Loucy (cell line): ENCODE measurements around the gene CARD6.
"Not testable (repeated sequence)": the region's sequence is repeated elsewhere in the genome, so short reads cannot be mapped to it uniquely, and the experiment has no call there.

Source experiments
- H2AFZ ChIP-seq: fragments of 200-600 bp; sonication (generic); 2 replicates; pipeline ENCODE4 v1.6.0; 2016; ENCODE audit warnings: antibody characterized with exemption, mild to moderate bottlenecking, low read length, moderate library complexity
- H3F3A ChIP-seq: fragments of 200-600 bp; 2 replicates; pipeline ENCODE4 v1.6.0; 2016; ENCODE audit warnings: antibody characterized with exemption, low read depth, mild to moderate bottlenecking
- H3K27me3 ChIP-seq: fragments of 200-600 bp; sonication (generic); 2 replicates; pipeline ENCODE4 v1.6.1; 2014; ENCODE audit warnings: low read length, mild to moderate bottlenecking; ENCODE audit not compliant: insufficient read depth, poor library complexity, severe bottlenecking
- H3K36me3 ChIP-seq: fragments of 200-600 bp; sonication (generic); 2 replicates; pipeline ENCODE4 v1.6.1; 2016; ENCODE audit warnings: low read length; ENCODE audit not compliant: insufficient read depth
- H3K4me1 ChIP-seq: fragments of 200-600 bp; sonication (generic); 2 replicates; pipeline ENCODE4 v1.5.1; 2014; ENCODE audit warnings: low read length, mild to moderate bottlenecking; ENCODE audit not compliant: insufficient read depth, poor library complexity, severe bottlenecking
- H3K4me2 ChIP-seq: fragments of 200-600 bp; sonication (generic); 2 replicates; pipeline ENCODE4 v1.6.0; 2014; ENCODE audit warnings: antibody characterized with exemption, low read length, low read depth, mild to moderate bottlenecking; ENCODE audit not compliant: poor library complexity, severe bottlenecking
- H3K4me3 ChIP-seq: fragments of 200-600 bp; sonication (generic); 2 replicates; pipeline ENCODE4 v1.5.1; 2014; ENCODE audit warnings: low read length, mild to moderate bottlenecking, mixed read lengths; ENCODE audit not compliant: poor library complexity, severe bottlenecking
- H3K79me2 ChIP-seq: fragments of 200-600 bp; sonication (generic); 2 replicates; pipeline ENCODE4 v1.6.1; 2014; ENCODE audit warnings: low read length; ENCODE audit not compliant: insufficient read depth
- H3K9ac ChIP-seq: fragments of 200-600 bp; sonication (generic); 2 replicates; pipeline ENCODE4 v1.6.0; 2014; ENCODE audit warnings: mild to moderate bottlenecking, low read depth, low read length, moderate library complexity; ENCODE audit not compliant: poor library complexity, severe bottlenecking
- H3K9me2 ChIP-seq: fragments of 200-600 bp; sonication (generic); replicated peaks from 2 replicates; pipeline ENCODE4 v1.6.1; 2016; ENCODE audit warnings: low read depth, low read length, mixed read lengths
- H3K9me3 ChIP-seq: fragments of 200-600 bp; sonication (generic); 2 replicates; pipeline ENCODE4 v1.6.1; 2014; ENCODE audit warnings: mild to moderate bottlenecking, antibody characterized with exemption, low read length, low read depth; ENCODE audit not compliant: insufficient read depth
- H4K20me1 ChIP-seq: fragments of 200-600 bp; sonication (generic); 2 replicates; pipeline ENCODE4 v1.6.0; 2014; ENCODE audit warnings: antibody characterized with exemption, low read length, mild to moderate bottlenecking; ENCODE audit not compliant: insufficient read depth, poor library complexity, severe bottlenecking
- EZH2phosphoT487 ChIP-seq: fragments of 200-600 bp; IDR thresholded peaks from 2 replicates; pipeline ENCODE4 v1.6.1; 2018; ENCODE audit warnings: antibody characterized with exemption, mild to moderate bottlenecking, moderate library complexity, borderline replicate concordance
- TF ChIP-seq, protein P1 (sequence below): fragments of 200-600 bp; sonication (generic); conservative IDR thresholded peaks from 2 replicates; pipeline ENCODE4 v1.5.1; 2014; ENCODE audit warnings: mild to moderate bottlenecking, antibody characterized with exemption, low read length

CARD6 gene

DNA sequence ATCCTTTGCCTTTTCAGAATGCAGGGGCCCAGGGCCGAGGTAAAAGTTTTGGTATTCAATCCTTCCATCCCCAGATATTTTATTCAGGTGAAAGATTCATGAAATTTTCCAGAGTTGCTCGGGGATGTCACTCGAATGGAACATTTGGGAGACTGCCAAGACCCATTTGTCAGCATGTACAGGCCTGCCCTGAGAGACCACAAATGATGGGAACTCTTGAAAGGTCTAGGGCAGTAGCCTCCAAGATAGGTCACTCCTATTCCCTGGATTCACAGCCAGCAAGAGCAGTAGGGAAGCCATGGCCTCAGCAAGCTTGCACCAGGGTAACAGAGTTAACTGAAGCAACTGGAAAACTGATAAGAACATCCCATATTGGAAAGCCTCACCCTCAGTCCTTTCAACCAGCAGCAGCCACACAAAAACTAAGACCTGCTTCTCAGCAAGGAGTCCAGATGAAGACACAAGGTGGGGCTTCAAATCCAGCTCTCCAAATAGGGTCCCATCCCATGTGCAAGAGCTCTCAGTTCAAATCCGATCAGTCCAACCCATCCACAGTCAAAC lies 12.5 kb downstream of the CARD6 start:
- H3K79me2 ChIP-seq: no peaks in the 10 kb centered on the region
- no peak overlapping the region for H2AFZ ChIP-seq
- H3K27me3 ChIP-seq: no peaks in the 10 kb centered on the region
- no peaks in the 10 kb centered on the region for H4K20me1 ChIP-seq
- H3K36me3 ChIP-seq: no peaks in the 10 kb centered on the region
- no peaks in the 10 kb centered on the region for H3K9me2 ChIP-seq
- TF ChIP-seq EZH2phosphoT487: no peak
- no peaks in the 10 kb centered on the region for H3K4me1 ChIP-seq
- no peak overlapping the region for H3K9ac ChIP-seq
- no peaks in the 10 kb centered on the region for H3K9me3 ChIP-seq
- no peak overlapping the region for H3K4me2 ChIP-seq
- H3F3A ChIP-seq: no peaks in the 10 kb centered on the region
- H3K4me3 ChIP-seq: no peak overlapping the region

DNA sequence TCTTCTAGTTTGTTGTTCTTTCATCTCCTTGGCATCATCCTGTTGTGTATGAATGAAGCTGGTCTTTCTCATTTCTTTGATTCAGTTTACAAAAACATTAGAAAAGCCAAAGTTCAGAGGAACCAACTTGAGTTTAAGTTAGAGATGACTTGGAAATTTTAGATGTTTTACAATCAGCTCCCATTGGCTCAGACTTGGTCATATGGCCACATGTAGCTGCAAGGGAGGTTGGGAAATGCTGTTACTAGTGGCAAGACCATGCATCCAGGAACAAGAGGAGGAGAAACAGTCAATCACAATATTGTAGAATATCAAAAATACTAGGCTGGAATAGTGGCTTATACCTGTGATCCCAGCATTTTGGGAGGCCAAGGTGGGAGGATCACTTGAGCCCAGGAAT lies 19.5 kb downstream of the CARD6 start:
- H3K9ac ChIP-seq: no peak overlapping the region
- H2AFZ ChIP-seq: no peak overlapping the region
- no peaks in the 10 kb centered on the region for H3K27me3 ChIP-seq
- TF ChIP-seq, protein P1, sequence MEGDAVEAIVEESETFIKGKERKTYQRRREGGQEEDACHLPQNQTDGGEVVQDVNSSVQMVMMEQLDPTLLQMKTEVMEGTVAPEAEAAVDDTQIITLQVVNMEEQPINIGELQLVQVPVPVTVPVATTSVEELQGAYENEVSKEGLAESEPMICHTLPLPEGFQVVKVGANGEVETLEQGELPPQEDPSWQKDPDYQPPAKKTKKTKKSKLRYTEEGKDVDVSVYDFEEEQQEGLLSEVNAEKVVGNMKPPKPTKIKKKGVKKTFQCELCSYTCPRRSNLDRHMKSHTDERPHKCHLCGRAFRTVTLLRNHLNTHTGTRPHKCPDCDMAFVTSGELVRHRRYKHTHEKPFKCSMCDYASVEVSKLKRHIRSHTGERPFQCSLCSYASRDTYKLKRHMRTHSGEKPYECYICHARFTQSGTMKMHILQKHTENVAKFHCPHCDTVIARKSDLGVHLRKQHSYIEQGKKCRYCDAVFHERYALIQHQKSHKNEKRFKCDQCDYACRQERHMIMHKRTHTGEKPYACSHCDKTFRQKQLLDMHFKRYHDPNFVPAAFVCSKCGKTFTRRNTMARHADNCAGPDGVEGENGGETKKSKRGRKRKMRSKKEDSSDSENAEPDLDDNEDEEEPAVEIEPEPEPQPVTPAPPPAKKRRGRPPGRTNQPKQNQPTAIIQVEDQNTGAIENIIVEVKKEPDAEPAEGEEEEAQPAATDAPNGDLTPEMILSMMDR: no peak
- no peak for TF ChIP-seq EZH2phosphoT487
- no peaks in the 10 kb centered on the region for H3K9me3 ChIP-seq
- H3F3A ChIP-seq: no peaks in the 10 kb centered on the region
- no peak overlapping the region for H3K4me3 ChIP-seq
- H3K4me1 ChIP-seq: no peaks in the 10 kb centered on the region
- H4K20me1 ChIP-seq: no peaks in the 10 kb centered on the region
- no peaks in the 10 kb centered on the region for H3K36me3 ChIP-seq
- no peaks in the 10 kb centered on the region for H3K79me2 ChIP-seq
- no peak overlapping the region for H3K4me2 ChIP-seq
- no peaks in the 10 kb centered on the region for H3K9me2 ChIP-seq

DNA sequence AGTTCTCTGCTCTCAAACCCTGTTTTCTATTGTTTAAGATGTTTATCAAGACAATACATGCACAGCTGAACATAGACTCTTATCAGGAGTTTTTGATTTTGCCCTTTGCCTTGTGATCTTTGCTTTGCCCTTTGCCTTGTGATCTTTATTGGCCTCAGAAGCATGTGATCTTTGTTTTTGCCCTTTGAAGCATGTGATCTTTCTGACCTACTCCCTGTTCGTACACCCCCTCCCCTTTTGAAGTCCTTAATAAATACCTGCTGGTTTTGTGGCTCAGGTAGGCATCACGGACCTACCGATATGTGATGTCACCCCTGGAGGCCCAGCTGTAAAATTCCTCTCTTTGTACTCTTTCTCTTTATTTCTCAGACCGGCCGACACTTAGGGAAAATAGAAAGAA lies 23.8 kb downstream of the CARD6 start:
- H3K9me3 ChIP-seq, H2AFZ ChIP-seq, H3K36me3 ChIP-seq, H4K20me1 ChIP-seq, H3F3A ChIP-seq, H3K4me3 ChIP-seq, H3K79me2 ChIP-seq, H3K4me1 ChIP-seq, H3K9me2 ChIP-seq, H3K27me3 ChIP-seq, H3K9ac ChIP-seq, H3K4me2 ChIP-seq: not testable (repeated sequence)

DNA sequence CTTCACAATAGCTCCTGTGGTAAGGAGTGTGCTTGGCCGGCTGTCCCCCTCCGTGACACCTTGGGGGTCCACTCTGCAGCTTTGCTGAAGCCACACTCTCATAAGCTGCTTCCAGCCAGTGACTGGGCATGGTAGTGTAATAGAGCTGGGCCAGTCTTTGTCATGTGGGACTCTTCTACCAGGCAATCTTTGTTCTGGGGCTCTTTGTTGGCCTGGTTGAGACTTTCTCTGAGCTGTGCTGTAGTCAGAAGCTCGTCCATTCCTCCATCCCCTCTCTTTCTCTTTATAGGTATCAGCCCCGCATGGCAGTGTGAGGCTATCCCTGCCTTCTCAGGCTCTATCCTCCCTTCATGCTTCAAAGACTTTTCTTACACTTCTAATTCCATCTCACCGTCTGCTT lies 25.7 kb downstream of the CARD6 start:
- no peaks in the 10 kb centered on the region for H3K9me3 ChIP-seq
- H3K9ac ChIP-seq: no peak overlapping the region
- H3K79me2 ChIP-seq: no peaks in the 10 kb centered on the region
- no peaks in the 10 kb centered on the region for H3K36me3 ChIP-seq
- TF ChIP-seq, protein P1: no peak
- no peak for TF ChIP-seq EZH2phosphoT487
- H3K27me3 ChIP-seq: no peaks in the 10 kb centered on the region
- no peaks in the 10 kb centered on the region for H3F3A ChIP-seq
- no peaks in the 10 kb centered on the region for H3K9me2 ChIP-seq
- no peaks in the 10 kb centered on the region for H4K20me1 ChIP-seq
- no peaks in the 10 kb centered on the region for H3K4me1 ChIP-seq
- H3K4me3 ChIP-seq: no peak overlapping the region
- H2AFZ ChIP-seq: no peak overlapping the region
- H3K4me2 ChIP-seq: no peak overlapping the region
